Body of pancreas (tissue), 4 donors: Measurements from ENCODE around the gene C1orf232.

Source experiments
- CTCF ChIP-seq, 7 experiments: fragments of 450-650 bp in 4 of 7; fragments of 200-600 bp in 3 of 7; sonication (generic) in 3 of 7; IDR thresholded peaks; one replicate each; pipeline ENCODE4 v1.5.1; 2016 to 2019; ENCODE audit warnings: antibody characterized with exemption in 7 of 7
- POLR2A ChIP-seq, 3 donors: fragments of 450-650 bp; IDR thresholded peaks; one replicate each; pipeline ENCODE4 v1.6.1; 2016; ENCODE audit warnings: antibody characterized with exemption in 3 of 3, mild to moderate bottlenecking in 2 of 3

DNA sequence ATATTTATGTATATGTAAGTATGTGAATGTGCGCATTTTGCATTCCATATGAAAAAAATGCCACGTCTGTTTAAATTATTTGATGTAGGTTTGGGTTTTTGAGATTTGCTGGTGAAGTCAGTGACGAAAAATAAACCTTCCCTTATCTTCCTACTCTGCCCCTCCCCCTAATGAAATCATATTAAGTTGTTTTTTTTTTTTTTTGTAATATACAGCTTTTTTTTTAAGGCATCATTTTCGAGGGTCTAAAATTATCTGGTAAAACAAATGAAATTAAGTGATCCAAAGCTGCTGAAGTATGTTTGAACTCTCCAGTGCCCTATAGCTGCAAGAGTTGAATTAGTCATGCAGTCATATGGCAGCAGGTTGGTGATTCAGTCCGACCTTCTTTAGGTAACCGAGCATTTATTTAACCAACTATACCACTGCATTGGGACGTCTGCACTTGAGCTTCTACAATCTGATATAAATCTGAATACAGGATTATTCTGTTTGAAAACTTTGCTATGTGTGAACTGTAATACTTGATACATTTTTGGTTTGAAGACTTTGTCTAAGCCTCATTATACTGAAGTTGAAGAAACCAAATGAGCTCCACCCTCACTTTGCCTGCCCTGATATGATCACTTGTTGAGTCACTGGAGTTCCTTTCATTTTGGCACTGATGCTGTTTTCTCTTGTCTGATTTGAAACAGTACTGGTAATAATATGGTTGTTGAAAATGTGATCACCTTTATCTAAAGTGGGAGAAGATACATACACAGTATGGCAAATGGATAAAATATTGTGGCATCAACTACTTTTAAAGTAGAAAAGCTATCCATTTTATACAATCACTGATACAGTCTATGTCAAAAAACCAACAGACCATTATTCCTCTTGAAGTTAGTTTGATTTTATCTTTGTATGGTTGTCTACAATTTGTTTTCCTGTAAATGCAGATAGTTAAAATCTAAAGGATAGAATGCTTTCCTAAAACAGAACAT is 45.5 kb downstream of the C1orf232 start:
- TF ChIP-seq CTCF (IDR thresholded peaks at IDR 0.05) (no peak), POLR2A (IDR thresholded peaks at IDR 0.05) (no peak)
